H54 (cell line): ENCODE measurements around the gene SERPINA6.
"Not testable (repeated sequence)": the region's sequence is repeated elsewhere in the genome, so short reads cannot be mapped to it uniquely, and the experiment has no call there.

Source experiments
- DNase-seq: peaks from one replicate; pipeline ENCODE4 v3.0.0; 2011; ENCODE audit warnings: low spot score, mixed read lengths; ENCODE audit not compliant: insufficient read length
- FAIRE-seq: peaks from 3 replicates; lab custom pipeline; 2011; peaks lifted over from hg19 to GRCh38; lab: Jason Lieb, UNC
- POLR2A ChIP-seq: IDR thresholded peaks from 2 replicates; pipeline ENCODE4 v1.6.1; 2011; ENCODE audit warnings: low read depth, mild to moderate bottlenecking, low read length

The SERPINA6 gene

GRCh38 chr14:94304243-94304642, 18.9 kb downstream of the SERPINA6 start:
- DNase-seq, result no peak
- TF ChIP-seq POLR2A, result no peak
- FAIRE-seq, result no peak

- no peak for TF ChIP-seq POLR2A
- FAIRE-seq, result no peak
- no peak for DNase-seq
Observed at GRCh38 chr14:94303111-94303510, 20.0 kb downstream of the SERPINA6 start.

- no peak for DNase-seq
- FAIRE-seq, result no peak
- TF ChIP-seq POLR2A, result no peak
Observed at GRCh38 chr14:94298130-94298529, 25.0 kb downstream of the SERPINA6 start.

- DNase-seq, FAIRE-seq: not testable (repeated sequence)
Observed at GRCh38 chr14:94296181-94296545, 27.0 kb downstream of the SERPINA6 start.

GRCh38 chr14:94295360-94296180, 27.6 kb downstream of the SERPINA6 start:
- no peak for TF ChIP-seq POLR2A
- FAIRE-seq (no peak), DNase-seq (no peak)

GRCh38 chr14:94293578-94293924, 29.6 kb downstream of the SERPINA6 start:
- DNase-seq, result no peak
- FAIRE-seq, result no peak

GRCh38 chr14:94292872-94293577, 30.1 kb downstream of the SERPINA6 start, which contains the start of gene SERPINA10:
SERPINA10 (minus strand) TSS chr14:94293268; CDS start chr14:94290593, 2,675 bp downstream.
- no peak for FAIRE-seq
- DNase-seq, result no peak
- TF ChIP-seq POLR2A, result no peak

More at GRCh38 chr14:94293578-94293924, 29.6 kb downstream of the SERPINA6 start:
- TF ChIP-seq POLR2A, result no peak

- TF ChIP-seq POLR2A, result no peak
- DNase-seq, result no peak
- FAIRE-seq, result no peak
Observed at GRCh38 chr14:94292526-94292871, 30.6 kb downstream of the SERPINA6 start.

DNA sequence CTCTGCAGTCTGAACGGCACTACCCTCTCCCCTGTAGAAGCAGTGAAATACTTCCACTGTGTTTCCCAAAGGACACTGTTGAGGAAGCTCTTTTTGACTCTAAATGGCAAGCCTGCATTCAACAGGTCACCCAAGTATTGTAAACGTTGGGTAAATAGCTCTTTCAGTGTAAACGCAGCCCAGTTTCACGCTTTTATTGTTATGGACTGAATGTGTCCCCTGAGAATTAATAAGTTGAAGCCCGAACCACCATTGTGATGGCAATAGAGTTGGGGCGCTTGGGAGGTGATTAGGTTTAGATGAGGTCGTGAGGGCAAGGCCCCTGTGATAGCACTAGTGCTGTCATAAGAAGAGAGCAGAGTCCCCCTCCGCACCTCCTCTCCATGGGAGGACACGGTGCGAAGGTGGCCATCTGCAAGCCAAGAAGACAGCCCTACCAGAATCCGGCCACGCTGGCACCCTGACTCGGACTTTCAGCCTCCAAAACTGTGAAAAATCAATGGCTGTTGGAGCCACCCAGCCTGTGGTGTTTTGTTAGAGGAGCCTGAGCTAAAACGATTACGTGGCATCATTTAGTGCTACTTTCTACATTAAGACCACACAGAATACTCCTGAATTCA, 31.1 kb downstream of the SERPINA6 start:
- TF ChIP-seq POLR2A, result no peak
- FAIRE-seq, result no peak
- no peak for DNase-seq

DNA sequence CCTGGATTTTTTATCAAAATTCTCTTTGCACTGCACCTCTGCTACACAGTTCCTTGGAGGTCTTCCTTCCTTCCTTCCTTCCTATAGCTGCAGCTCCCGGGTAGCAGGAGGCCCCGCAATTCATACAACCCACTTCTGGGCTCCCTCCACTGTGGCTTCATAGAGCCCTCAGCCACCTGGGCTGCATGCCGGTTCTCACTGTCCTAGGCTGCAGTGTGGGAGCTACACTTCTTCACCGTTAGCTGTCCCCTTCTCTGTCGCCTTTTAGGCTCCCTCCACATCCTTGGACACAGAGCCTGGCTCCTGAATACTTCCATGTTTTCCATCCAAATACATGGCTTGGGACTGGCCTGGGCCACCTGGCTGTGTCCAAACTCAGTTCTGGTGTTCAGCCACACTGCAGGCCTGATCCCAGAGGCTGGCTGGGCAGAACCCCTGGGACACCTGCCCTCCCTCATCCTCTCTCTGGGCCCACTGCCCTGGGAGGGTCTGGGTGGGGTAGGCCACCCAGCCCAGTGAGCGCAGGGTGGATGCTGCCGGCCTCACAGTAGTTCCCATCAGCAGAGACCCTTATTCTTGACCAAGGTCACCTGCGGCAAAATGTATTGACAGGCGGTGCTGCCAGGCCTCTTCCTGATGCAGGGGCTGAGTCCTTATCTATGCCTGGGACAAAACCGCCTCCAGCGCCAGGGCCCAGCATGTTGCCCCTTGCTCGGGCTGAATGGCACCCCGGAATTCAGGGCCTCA, 31.8 kb downstream of the SERPINA6 start:
- no peak for TF ChIP-seq POLR2A
- no peak for FAIRE-seq
- no peak for DNase-seq

- no peak for FAIRE-seq
Observed at GRCh38 chr14:94290197-94290596, 32.9 kb downstream of the SERPINA6 start.

DNA sequence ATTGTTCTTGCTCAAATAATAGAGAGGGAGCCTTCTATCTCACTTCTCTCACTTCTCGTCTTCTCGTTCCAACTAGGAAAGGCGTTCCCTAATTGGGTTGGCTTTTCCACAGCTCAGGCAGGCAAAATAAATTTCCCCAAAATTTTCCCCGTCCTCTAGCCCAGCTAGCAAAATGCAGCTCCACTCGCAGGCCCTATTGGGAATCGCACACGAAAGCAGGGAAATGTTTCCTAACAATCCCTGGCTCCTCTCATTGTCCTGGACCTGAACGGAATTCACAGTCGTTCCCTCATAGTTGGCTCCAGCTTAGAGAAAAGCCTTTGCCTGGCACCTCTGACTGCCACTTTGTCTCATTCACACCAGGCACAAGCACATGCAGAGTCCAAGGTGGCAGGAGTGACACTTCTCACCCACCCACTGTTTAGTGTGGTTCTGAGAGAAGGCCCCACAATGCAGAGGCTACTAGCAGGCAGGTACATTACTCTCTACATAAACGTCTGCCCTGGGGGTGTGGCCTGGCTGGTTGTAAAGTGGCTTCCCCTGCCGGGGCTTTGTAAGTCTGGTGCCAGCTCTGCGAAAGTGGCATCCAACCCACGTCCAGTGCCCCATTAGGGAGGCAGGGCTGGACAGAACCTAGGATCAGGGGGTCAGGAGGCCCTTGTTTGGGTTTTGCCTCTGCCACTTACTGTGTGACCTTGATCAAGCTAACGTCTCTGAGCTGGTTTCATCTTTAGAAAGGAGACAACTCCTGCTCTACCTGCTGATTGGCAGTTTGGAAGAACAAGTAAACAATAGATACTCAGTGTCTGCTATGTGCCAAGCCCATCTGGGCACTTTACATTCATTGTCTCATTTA, 34.3 kb downstream of the SERPINA6 start:
- FAIRE-seq (no peak), DNase-seq (no peak)
- no peak for TF ChIP-seq POLR2A

More at GRCh38 chr14:94290197-94290596, 32.9 kb downstream of the SERPINA6 start:
- no peak for DNase-seq
- TF ChIP-seq POLR2A, result no peak

DNA sequence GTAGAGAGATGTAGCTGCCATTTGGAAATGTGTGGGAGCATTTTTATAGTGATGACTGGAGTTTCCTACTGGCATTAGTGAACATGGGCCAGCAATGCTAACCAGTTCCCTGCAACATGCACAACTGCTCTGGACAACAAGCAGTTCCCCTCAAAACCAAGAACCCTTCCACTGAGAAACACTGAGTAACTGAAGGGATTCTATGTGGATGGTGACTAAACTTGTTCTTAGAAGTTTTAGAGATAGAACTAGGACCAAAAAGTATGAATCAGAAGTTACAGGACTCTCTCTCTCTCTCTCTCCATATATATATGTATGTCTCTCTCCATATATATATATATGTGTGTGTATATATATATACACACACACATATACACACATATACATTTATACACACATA, 38.0 kb downstream of the SERPINA6 start:
- TF ChIP-seq POLR2A, result no peak
- no peak for DNase-seq
- FAIRE-seq, result no peak
